GM12864 (cell line): Measurements from ENCODE around the gene STXBP4.

Source experiments
- DNase-seq: peaks from one replicate; pipeline ENCODE4 v3.0.0-alpha.2; 2011; ENCODE audit warnings: low read depth
- H3K4me3 ChIP-seq: 2 replicates; pipeline ENCODE4 v1.5.1; 2011; ENCODE audit warnings: mild to moderate bottlenecking, low read depth, low read length, control low read depth
- TF ChIP-seq, protein P1 (sequence below): IDR thresholded peaks from 2 replicates; pipeline ENCODE4 v1.5.1; 2011; ENCODE audit warnings: low read depth, mild to moderate bottlenecking, moderate library complexity, low read length, control low read depth, inconsistent platforms; ENCODE audit errors: missing control alignments

STXBP4 gene

DNA sequence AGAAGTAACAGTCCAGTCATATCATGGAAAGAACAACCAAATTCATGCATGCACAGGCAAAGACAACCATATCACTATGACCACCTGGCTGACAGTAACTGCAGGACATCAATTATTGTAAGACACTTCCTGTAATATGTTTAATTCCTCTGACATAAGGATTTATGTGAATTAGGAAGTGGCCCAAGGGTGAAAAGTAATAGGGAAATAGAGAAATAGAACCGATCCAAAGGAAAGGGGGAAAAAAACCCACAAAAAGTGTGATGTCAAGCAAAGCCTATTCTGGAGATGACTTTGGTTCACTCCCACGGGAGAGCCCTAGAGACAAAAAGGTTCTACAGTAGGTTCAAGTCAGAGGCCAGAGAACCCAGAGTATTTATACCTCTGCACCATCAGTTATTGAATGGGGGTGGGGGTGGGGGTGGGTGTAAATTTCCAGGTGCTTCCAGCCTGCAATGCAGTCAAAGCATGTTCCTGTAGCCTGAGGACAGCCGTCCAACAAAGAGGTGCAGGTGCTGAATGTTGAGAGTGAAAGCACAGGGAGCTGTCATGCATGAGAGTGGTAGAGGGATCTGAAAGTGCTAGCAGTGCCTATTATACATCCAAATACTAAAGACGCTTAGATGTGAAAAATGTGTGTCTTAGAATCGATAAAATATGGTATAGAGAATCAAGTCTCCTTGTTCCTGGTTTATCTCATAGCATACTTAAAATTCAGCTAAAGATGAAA is 200.6 kb downstream of the STXBP4 start:
- TF ChIP-seq, protein P1, sequence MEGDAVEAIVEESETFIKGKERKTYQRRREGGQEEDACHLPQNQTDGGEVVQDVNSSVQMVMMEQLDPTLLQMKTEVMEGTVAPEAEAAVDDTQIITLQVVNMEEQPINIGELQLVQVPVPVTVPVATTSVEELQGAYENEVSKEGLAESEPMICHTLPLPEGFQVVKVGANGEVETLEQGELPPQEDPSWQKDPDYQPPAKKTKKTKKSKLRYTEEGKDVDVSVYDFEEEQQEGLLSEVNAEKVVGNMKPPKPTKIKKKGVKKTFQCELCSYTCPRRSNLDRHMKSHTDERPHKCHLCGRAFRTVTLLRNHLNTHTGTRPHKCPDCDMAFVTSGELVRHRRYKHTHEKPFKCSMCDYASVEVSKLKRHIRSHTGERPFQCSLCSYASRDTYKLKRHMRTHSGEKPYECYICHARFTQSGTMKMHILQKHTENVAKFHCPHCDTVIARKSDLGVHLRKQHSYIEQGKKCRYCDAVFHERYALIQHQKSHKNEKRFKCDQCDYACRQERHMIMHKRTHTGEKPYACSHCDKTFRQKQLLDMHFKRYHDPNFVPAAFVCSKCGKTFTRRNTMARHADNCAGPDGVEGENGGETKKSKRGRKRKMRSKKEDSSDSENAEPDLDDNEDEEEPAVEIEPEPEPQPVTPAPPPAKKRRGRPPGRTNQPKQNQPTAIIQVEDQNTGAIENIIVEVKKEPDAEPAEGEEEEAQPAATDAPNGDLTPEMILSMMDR = no peak
- DNase-seq = peak; percentile 66
- no peak overlapping the region for H3K4me3 ChIP-seq

GRCh38 chr17:55171634-55172328 is 203.2 kb downstream of the STXBP4 start:
- TF ChIP-seq, protein P1 = no peak
- no peak for DNase-seq
- no peak overlapping the region for H3K4me3 ChIP-seq

DNA sequence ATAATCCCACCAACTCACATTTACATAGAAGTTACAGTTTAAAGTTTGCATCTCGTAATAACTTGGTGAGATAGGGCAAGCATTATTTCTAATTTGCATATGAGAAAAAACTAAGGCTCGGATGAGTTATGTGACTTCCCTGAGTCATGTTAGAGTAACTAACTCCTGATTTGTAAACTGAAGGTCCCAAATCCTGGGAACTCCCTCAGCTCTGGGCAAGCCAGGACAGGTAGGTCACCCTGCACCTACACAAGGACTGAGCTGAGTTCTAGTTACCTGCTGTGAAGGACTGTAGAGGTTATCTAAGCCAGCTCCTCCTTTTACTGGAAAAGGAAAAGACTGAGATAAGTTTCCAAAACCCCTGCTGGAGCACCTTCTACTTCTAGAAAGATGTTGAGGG is 204.0 kb downstream of the STXBP4 start:
- TF ChIP-seq, protein P1 = no peak
- no peak for DNase-seq
- H3K4me3 ChIP-seq = no peak overlapping the region

- no peak for DNase-seq
- H3K4me3 ChIP-seq = no peak overlapping the region
- TF ChIP-seq, protein P1 = no peak
Measured at GRCh38 chr17:55174133-55174532, 205.6 kb downstream of the STXBP4 start.

DNA sequence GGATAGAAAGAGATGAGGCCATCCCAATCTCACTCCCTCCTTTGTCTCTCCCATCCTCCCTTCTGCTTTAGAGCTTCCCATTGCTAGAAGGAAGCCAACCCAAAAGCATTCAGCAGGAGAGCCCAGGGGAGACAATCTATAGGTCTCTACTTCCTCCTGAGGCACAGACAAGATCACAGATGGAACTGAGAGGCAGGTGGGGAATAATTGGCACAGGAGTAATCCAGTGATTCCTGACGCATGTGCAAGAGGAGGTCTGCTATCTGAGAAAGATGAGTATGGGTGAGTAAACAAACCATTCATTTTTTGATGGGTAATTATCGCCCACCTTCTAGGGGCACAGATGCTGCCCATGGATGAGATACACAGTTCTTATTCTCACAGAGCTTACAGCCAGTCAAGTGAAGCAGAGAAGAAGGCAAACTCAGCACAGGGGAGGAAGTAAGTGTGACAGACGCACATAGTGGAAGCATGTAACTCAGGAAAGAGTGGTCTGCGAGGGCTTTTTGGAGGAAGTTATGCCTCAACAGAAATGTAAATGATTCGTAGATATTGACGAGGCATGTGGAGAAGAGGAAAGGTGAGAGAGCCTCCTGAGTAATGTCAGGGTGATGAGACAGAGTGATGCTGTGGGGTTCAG is 207.3 kb downstream of the STXBP4 start:
- DNase-seq = no peak
- TF ChIP-seq, protein P1 = no peak
- H3K4me3 ChIP-seq = no peak overlapping the region

DNA sequence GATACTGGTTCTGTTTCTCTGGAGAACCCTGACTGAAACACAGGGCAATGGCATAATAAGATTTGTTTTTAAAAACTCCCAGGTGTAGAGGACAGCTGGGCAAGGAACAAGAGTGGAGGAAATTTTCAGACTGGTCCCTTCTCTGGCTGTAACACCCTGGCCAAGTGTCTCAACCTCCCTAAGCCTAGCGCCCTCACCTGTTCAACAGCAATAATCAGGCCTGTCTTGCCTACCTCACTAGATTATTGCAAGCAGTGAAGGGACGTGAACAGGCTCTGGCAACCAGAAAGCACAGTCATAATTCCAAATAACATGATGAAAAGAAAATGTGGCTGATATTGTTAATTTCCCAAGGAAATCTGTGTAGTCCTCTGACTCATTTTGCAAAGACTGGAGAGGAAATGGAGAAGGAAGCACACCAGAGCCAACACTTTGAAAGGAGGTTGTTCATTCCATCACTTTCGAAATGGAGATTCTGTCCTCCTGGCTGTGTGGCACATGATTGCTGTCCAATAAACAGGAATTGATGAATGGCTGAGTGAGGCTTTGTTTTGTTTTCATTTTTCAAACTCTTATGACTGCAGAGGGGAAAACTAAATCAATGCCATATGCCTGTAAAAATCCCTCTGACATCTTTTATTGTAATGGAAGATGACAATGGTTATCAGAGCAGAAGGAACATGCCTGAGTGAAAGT is 208.7 kb downstream of the STXBP4 start:
- no peak for DNase-seq
- H3K4me3 ChIP-seq = no peak overlapping the region
- TF ChIP-seq, protein P1 = no peak
